H9 (cell line): ENCODE results near the gene SNRNP200. TPM values are rescaled to one million over a fixed set of nuclear protein-coding genes. Genes with fewer than 3 reads are reported as not detected.

ENCODE experiments used
- DNase-seq: peaks from one replicate; pipeline ENCODE4 v3.0.0-alpha.2; 2017
- H2AFZ ChIP-seq: one replicate; pipeline ENCODE4 v1.6.1; 2013; ENCODE audit warnings: mild to moderate bottlenecking, low read length, control low read depth, moderate library complexity
- H2AK5ac ChIP-seq: 2 replicates; pipeline ENCODE4 v1.6.1; 2013; ENCODE audit warnings: low read length, control low read depth, mixed read lengths; ENCODE audit not compliant: insufficient read length
- H2BK120ac ChIP-seq: one replicate; pipeline ENCODE4 v1.6.1; 2013; ENCODE audit warnings: low read depth, mild to moderate bottlenecking, low read length, control low read depth, inconsistent platforms; ENCODE audit not compliant: poor library complexity, severe bottlenecking
- H2BK12ac ChIP-seq: 2 replicates; pipeline ENCODE4 v1.6.1; 2013; ENCODE audit warnings: low read length, control low read depth, mixed read lengths, low read depth; ENCODE audit not compliant: insufficient read length
- H2BK15ac ChIP-seq: 2 replicates; pipeline ENCODE4 v1.6.1; 2013; ENCODE audit warnings: low read depth, low read length, control low read depth
- H2BK20ac ChIP-seq: one replicate; pipeline ENCODE4 v1.6.1; 2013; ENCODE audit warnings: low read depth, mild to moderate bottlenecking, low read length, control low read depth, inconsistent platforms; ENCODE audit not compliant: poor library complexity, severe bottlenecking
- H2BK5ac ChIP-seq: 2 replicates; pipeline ENCODE4 v1.6.1; 2013; ENCODE audit warnings: low read length, control low read depth, mixed read lengths; ENCODE audit not compliant: insufficient read length
- H3K14ac ChIP-seq: 2 replicates; pipeline ENCODE4 v1.6.1; 2013; ENCODE audit warnings: low read length, control low read depth; ENCODE audit not compliant: insufficient read depth
- H3K18ac ChIP-seq: 2 replicates; pipeline ENCODE4 v1.6.1; 2013; ENCODE audit warnings: low read depth, mild to moderate bottlenecking, mixed read lengths, low read length, control low read depth; ENCODE audit not compliant: insufficient read length
- H3K23ac ChIP-seq: 2 replicates; pipeline ENCODE4 v1.6.1; 2013; ENCODE audit warnings: low read length, control low read depth, mixed read lengths, low read depth; ENCODE audit not compliant: insufficient read length
- H3K23me2 ChIP-seq: 2 replicates; pipeline ENCODE4 v1.6.1; 2013; ENCODE audit warnings: low read depth, mild to moderate bottlenecking, mixed read lengths, low read length, control low read depth; ENCODE audit not compliant: insufficient read length, poor library complexity, severe bottlenecking
- H3K27ac ChIP-seq: 2 replicates; pipeline ENCODE4 v1.5.1; 2013; ENCODE audit warnings: low read length, control low read depth, mixed read lengths, low read depth; ENCODE audit not compliant: insufficient read length
- H3K27me3 ChIP-seq: 2 replicates; pipeline ENCODE4 v1.6.1; 2013; ENCODE audit warnings: low read length, control low read depth, inconsistent platforms; ENCODE audit not compliant: insufficient read depth
- H3K4ac ChIP-seq: 2 replicates; pipeline ENCODE4 v1.6.1; 2013; ENCODE audit warnings: low read depth, mild to moderate bottlenecking, control low read depth, inconsistent platforms, low read length, moderate library complexity
- H3K4me1 ChIP-seq: 2 replicates; pipeline ENCODE4 v1.6.1; 2013; ENCODE audit warnings: low read length, control low read depth, inconsistent platforms; ENCODE audit not compliant: insufficient read depth
- H3K4me2 ChIP-seq: 2 replicates; pipeline ENCODE4 v1.6.1; 2013; ENCODE audit warnings: low read length, control low read depth, mixed read lengths; ENCODE audit not compliant: insufficient read length, insufficient read depth
- H3K56ac ChIP-seq: 2 replicates; pipeline ENCODE4 v1.6.1; 2013; ENCODE audit warnings: low read depth, mild to moderate bottlenecking, mixed read lengths, low read length, control low read depth; ENCODE audit not compliant: insufficient read length
- H3K79me1 ChIP-seq: 2 replicates; pipeline ENCODE4 v1.6.1; 2013; ENCODE audit warnings: low read depth, mild to moderate bottlenecking, moderate library complexity, low read length, control low read depth, inconsistent platforms; ENCODE audit not compliant: insufficient read depth, poor library complexity, severe bottlenecking
- H3K79me2 ChIP-seq: 2 replicates; pipeline ENCODE4 v1.6.1; 2013; ENCODE audit warnings: low read length, control low read depth, inconsistent platforms; ENCODE audit not compliant: insufficient read depth
- H3K9ac ChIP-seq: 2 replicates; pipeline ENCODE4 v1.6.1; 2013; ENCODE audit warnings: low read length, control low read depth, mixed read lengths; ENCODE audit not compliant: insufficient read length; ENCODE audit errors: extremely low read depth
- H3K9me3 ChIP-seq: one replicate; pipeline ENCODE4 v1.6.1; 2013; ENCODE audit warnings: low read depth, low read length, inconsistent platforms; ENCODE audit not compliant: control insufficient read depth
- H3T11ph ChIP-seq: one replicate; pipeline ENCODE4 v1.6.1; 2013; ENCODE audit warnings: mild to moderate bottlenecking, low read length, control low read depth, inconsistent platforms
- H4K20me1 ChIP-seq: one replicate; pipeline ENCODE4 v1.6.1; 2013; ENCODE audit not compliant: control insufficient read depth, insufficient read length, insufficient read depth
- H4K5ac ChIP-seq: 2 replicates; pipeline ENCODE4 v1.6.1; 2013; ENCODE audit warnings: low read depth, mild to moderate bottlenecking, mixed read lengths, low read length, control low read depth; ENCODE audit not compliant: insufficient read length
- H4K8ac ChIP-seq: replicated peaks from 2 replicates; pipeline ENCODE4 v1.6.1; 2013; ENCODE audit warnings: low read length, control low read depth, mixed read lengths, low read depth; ENCODE audit not compliant: insufficient read length
- H4K91ac ChIP-seq: 2 replicates; pipeline ENCODE4 v1.6.1; 2013; ENCODE audit warnings: low read depth, mild to moderate bottlenecking, moderate library complexity, mixed read lengths, low read length, control low read depth; ENCODE audit not compliant: insufficient read length
- H3K27ac Mint-ChIP-seq, 3 experiments: 2 replicates in 2 of 3; 3 replicates in 1 of 3; pipeline ENCODE4 v1.8.0; 2020 to 2021; ENCODE audit warnings: mixed read lengths in 3 of 3, mild to moderate bottlenecking in 1 of 3, moderate library complexity in 1 of 3
- H3K27me3 Mint-ChIP-seq: 2 replicates; pipeline ENCODE4 v1.8.0; 2021; ENCODE audit warnings: low read depth, mild to moderate bottlenecking, moderate library complexity, mixed read lengths
- H3K36me3 Mint-ChIP-seq, 3 experiments: 2 replicates in 2 of 3; 3 replicates in 1 of 3; pipeline ENCODE4 v1.8.0; 2020 to 2021; ENCODE audit warnings: low read depth in 3 of 3, mixed read lengths in 3 of 3; ENCODE audit not compliant: insufficient read depth in 1 of 3
- H3K4me1 Mint-ChIP-seq, 2 experiments: 2 replicates each; pipeline ENCODE4 v1.8.0; 2020; ENCODE audit warnings: mixed read lengths in 2 of 2
- H3K4me3 Mint-ChIP-seq, 2 experiments: 2 replicates in 1 of 2; 3 replicates in 1 of 2; pipeline ENCODE4 v1.8.0; 2020 to 2021; ENCODE audit warnings: mild to moderate bottlenecking in 2 of 2, mixed read lengths in 2 of 2, moderate library complexity in 1 of 2
- H3K9me3 Mint-ChIP-seq, 2 experiments: 2 replicates in 1 of 2; 3 replicates in 1 of 2; pipeline ENCODE4 v1.8.0; 2020; ENCODE audit warnings: mild to moderate bottlenecking in 2 of 2, mixed read lengths in 2 of 2, moderate library complexity in 1 of 2
- WGBS: extraction: QIAGEN DNeasy Blood & Tissue Kit; methylation state at CpG from one replicate; pipeline ENCODE4 v1.1.7; 2013; ENCODE audit warnings: missing lambda C conversion rate, low lambda C conversion rate, mixed read lengths; ENCODE audit not compliant: insufficient read length; ENCODE audit errors: extremely low coverage; 5-methylcytosine and 5-hydroxymethylcytosine counted together
- total RNA-seq: library from RNA; stranded (reverse); gene quantifications from 2 replicates; pipeline ENCODE4 v1.2.1, GENCODE V29; 2021
- TF ChIP-seq, protein P1 (sequence below): fragments of 200-600 bp; sonication (generic); conservative IDR thresholded peaks from 3 replicates; pipeline ENCODE4 v1.8.0; 2021; ENCODE audit warnings: antibody characterized with exemption, mild to moderate bottlenecking

SNRNP200 gene
- total RNA-seq, 1 experiment from 2014 or later, result 215 TPM

DNA sequence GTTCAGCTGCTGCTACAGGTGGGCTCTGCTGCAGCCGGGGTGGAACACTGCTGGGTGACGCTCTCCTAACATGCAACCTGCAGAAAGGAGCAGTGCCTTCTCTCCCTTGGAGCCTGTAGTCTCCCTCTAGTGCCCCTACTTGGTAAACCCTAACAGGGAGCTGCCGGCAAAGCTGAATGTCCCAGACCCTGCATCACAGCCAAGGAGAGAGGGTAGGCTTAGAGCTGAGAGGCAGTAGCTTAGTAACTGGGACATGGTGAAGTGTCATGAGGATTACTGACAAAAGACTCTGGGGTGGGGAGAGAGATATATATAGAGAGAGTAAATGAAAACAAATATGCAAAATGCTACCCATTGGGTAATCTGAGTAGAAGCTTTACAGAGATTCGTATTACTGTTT lies 40.1 kb upstream of the SNRNP200 start:
- WGBS, result no CpG with 5 or more reads among the region's 4 CpGs
- no peak overlapping the region for H3K56ac ChIP-seq
- no peaks in the 10 kb centered on the region for H4K20me1 ChIP-seq
- H3K23me2 ChIP-seq, result no peaks in the 10 kb centered on the region
- H2BK20ac ChIP-seq, result no peak overlapping the region
- no peak overlapping the region for H2AFZ ChIP-seq
- no peak overlapping the region for H3K27ac ChIP-seq
- H2BK12ac ChIP-seq, result no peak overlapping the region
- no peak overlapping the region for H2BK5ac ChIP-seq
- no peak overlapping the region for H2AK5ac ChIP-seq
- no peak overlapping the region for H3K23ac ChIP-seq
- no peaks in the 10 kb centered on the region for H3K9me3 Mint-ChIP-seq
- no peak overlapping the region for H3K4me2 ChIP-seq
- H3K36me3 Mint-ChIP-seq, result peaks cover 49 to 90% (median 87%) of the 10 kb centered on the region in 3 experiments; a peak in 6 of 7 replicates
- H2BK120ac ChIP-seq, result no peak overlapping the region
- no peaks in the 10 kb centered on the region for H3K27me3 Mint-ChIP-seq
- peak; percentile 39 for DNase-seq
- TF ChIP-seq, protein P1, sequence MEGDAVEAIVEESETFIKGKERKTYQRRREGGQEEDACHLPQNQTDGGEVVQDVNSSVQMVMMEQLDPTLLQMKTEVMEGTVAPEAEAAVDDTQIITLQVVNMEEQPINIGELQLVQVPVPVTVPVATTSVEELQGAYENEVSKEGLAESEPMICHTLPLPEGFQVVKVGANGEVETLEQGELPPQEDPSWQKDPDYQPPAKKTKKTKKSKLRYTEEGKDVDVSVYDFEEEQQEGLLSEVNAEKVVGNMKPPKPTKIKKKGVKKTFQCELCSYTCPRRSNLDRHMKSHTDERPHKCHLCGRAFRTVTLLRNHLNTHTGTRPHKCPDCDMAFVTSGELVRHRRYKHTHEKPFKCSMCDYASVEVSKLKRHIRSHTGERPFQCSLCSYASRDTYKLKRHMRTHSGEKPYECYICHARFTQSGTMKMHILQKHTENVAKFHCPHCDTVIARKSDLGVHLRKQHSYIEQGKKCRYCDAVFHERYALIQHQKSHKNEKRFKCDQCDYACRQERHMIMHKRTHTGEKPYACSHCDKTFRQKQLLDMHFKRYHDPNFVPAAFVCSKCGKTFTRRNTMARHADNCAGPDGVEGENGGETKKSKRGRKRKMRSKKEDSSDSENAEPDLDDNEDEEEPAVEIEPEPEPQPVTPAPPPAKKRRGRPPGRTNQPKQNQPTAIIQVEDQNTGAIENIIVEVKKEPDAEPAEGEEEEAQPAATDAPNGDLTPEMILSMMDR, result peak; percentile 49
- H3K27ac Mint-ChIP-seq, result peak overlapping the region in 1 of 3 experiments; percentile 84; a peak in 2 of 7 replicates
- H3K4me3 Mint-ChIP-seq, result no peak overlapping the region
- no peaks in the 10 kb centered on the region for H3K4me1 Mint-ChIP-seq
- H4K8ac ChIP-seq, result no peak overlapping the region
- no peak overlapping the region for H3K14ac ChIP-seq
- no peak overlapping the region for H4K91ac ChIP-seq
- no peak overlapping the region for H3T11ph ChIP-seq
- no peaks in the 10 kb centered on the region; the same call in 1 of the 2 replicates for H3K79me2 ChIP-seq
- H4K5ac ChIP-seq, result no peak overlapping the region
- no peak overlapping the region for H3K18ac ChIP-seq
- H3K9ac ChIP-seq, result no peak overlapping the region
- H3K4ac ChIP-seq, result no peak overlapping the region
- H3K9me3 ChIP-seq, result no peaks in the 10 kb centered on the region
- H3K79me1 ChIP-seq, result no peaks in the 10 kb centered on the region
- H2BK15ac ChIP-seq, result no peak overlapping the region
- no peaks in the 10 kb centered on the region for H3K27me3 ChIP-seq
- no peaks in the 10 kb centered on the region for H3K4me1 ChIP-seq
